Measurements from ENCODE around the gene KLHDC7B. TPM values are rescaled to one million over a fixed set of nuclear protein-coding genes. Genes with fewer than 3 reads are reported as not detected.

KLHDC7B gene
- total RNA-seq, 1 experiment from 2014 or later, result not detected

GRCh38 chr22:50569041-50569459 is 23.4 kb downstream of the KLHDC7B start:
- Mint-ChIP-seq H3K9me3 (no peaks in the 10 kb centered on the region), H3K36me3 (peaks cover 31% of the 10 kb centered on the region), H3K4me3 (no peak overlapping the region), H3K27ac (no peak overlapping the region), H3K27me3 (ENCODE audit: low read depth) (peaks cover 5% of the 10 kb centered on the region), H3K4me1 (no peaks in the 10 kb centered on the region)
- ChIA-PET CTCF (interaction anchor here (1.2 kb wide), 1 partner anchor 52 kb away, joined by 3 read pairs; no protein-coding TSS in a partner anchor), POLR2A (interaction anchor here (0.6 kb wide), 1 partner anchor 53 kb away, joined by 4 read pairs; no protein-coding TSS in a partner anchor)
- ATAC-seq, result no peak
- DNase-seq (ENCODE audit: low spot score), result no peak
- TF ChIP-seq SOX15 (CRISPR knock-in tag; IDR thresholded peaks at IDR 0.05) (no peak), NFE2L1 (CRISPR knock-in tag; IDR thresholded peaks at IDR 0.05) (no peak), IRF2 (CRISPR knock-in tag; IDR thresholded peaks at IDR 0.05; ENCODE audit: borderline replicate concordance, low read depth) (no peak), HMGA2 (CRISPR knock-in tag; IDR thresholded peaks at IDR 0.05) (no peak), TP53 (CRISPR knock-in tag; IDR thresholded peaks at IDR 0.05) (no peak), NR3C1 (CRISPR knock-in tag; conservative IDR thresholded peaks at IDR 0.05; ENCODE audit: low read depth) (no peak), ZNF138 (CRISPR knock-in tag; conservative IDR thresholded peaks at IDR 0.05) (no peak)
- TF ChIP-seq, protein P1, sequence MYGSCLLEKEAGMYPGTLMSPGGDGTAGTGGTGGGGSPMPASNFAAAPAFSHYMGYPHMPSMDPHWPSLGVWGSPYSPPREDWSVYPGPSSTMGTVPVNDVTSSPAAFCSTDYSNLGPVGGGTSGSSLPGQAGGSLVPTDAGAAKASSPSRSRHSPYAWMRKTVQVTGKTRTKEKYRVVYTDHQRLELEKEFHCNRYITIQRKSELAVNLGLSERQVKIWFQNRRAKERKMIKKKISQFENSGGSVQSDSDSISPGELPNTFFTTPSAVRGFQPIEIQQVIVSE (CRISPR knock-in tag; IDR thresholded peaks at IDR 0.05; ENCODE audit: borderline replicate concordance), result no peak

DNA sequence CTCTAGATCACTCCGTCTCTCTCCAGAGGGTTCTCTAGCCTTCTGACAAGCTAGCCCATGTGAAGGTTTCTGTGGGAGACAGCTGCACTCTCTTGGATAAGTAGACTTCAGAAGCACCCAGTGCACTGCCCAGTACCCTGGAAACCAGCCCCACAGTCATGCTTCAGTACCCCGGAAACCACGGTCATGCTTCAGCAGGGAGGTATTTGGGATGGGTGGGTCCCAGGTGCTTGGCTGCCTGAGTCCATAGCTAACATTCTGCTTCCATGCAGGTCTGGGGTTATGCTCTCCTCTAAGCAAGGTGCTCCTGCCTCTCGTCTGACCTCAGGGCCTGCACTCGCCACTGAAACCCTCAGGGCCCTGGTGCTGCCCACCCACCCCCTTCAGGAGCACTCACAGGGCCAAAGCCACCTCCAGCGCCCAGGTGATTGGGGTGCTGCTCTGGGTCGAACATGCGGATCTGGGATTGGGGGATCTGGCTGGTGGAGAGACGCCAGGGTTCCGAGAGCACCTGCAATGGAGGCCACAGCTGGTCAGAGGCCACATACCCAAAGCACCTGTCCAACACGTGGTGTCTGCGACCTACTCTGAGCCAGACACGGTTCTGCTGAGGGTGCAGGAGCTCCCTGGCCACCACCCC is 24.3 kb downstream of the KLHDC7B start:
- no peak overlapping the region for H3K4me3 Mint-ChIP-seq
- peaks cover 31% of the 10 kb centered on the region for H3K36me3 Mint-ChIP-seq
- no peaks in the 10 kb centered on the region for H3K4me1 Mint-ChIP-seq
- CTCF ChIA-PET, result interaction anchor here (1.2 kb wide), 1 partner anchor 51 kb away, joined by 3 read pairs; no protein-coding TSS in a partner anchor
- no peak for DNase-seq (ENCODE audit: low spot score)
- TF ChIP-seq ZNF671 (CRISPR knock-in tag; IDR thresholded peaks at IDR 0.05) (no peak), CTCF (IDR thresholded peaks at IDR 0.05) (no peak), TP53 (CRISPR knock-in tag; IDR thresholded peaks at IDR 0.05) (no peak), TEAD1 (CRISPR knock-in tag; IDR thresholded peaks at IDR 0.05) (no peak), NFATC4 (CRISPR knock-in tag; IDR thresholded peaks at IDR 0.05) (no peak)
- no peaks in the 10 kb centered on the region for H3K27me3 Mint-ChIP-seq (ENCODE audit: low read depth)
- no peaks in the 10 kb centered on the region for H3K9me3 Mint-ChIP-seq
- ATAC-seq, result no peak
- H3K27ac Mint-ChIP-seq, result no peak overlapping the region
- POLR2A ChIA-PET, result no interaction called here

GRCh38 chr22:50570861-50571260 is 25.2 kb downstream of the KLHDC7B start:
- no peaks in the 10 kb centered on the region for H3K9me3 Mint-ChIP-seq
- POLR2A ChIA-PET, result no interaction called here

More at GRCh38 chr22:50570861-50571260, 25.2 kb downstream of the KLHDC7B start:
- Mint-ChIP-seq H3K27me3 (ENCODE audit: low read depth) (no peaks in the 10 kb centered on the region), H3K27ac (no peak overlapping the region), H3K36me3 (peaks cover 31% of the 10 kb centered on the region), H3K4me1 (no peaks in the 10 kb centered on the region), H3K4me3 (no peak overlapping the region)
- CTCF ChIA-PET, result interaction anchor here (1.2 kb wide), 1 partner anchor 8 kb away, joined by 3 read pairs; the partner anchor contains the start of gene SYCE3
- ATAC-seq, result no peak
- no peak for DNase-seq (ENCODE audit: low spot score)
- no peak for TF ChIP-seq ETV6 (CRISPR knock-in tag; IDR thresholded peaks at IDR 0.05)
- TF ChIP-seq PRRX2 (CRISPR knock-in tag; IDR thresholded peaks at IDR 0.05), result no peak
- no peak for TF ChIP-seq TEAD1 (CRISPR knock-in tag; IDR thresholded peaks at IDR 0.05)
- TF ChIP-seq ZNF232 (CRISPR knock-in tag; IDR thresholded peaks at IDR 0.05), result no peak
- TF ChIP-seq GRHL2 (CRISPR knock-in tag; IDR thresholded peaks at IDR 0.05; ENCODE audit: insufficient replicate concordance, severe bottlenecking), result no peak
- TF ChIP-seq, protein P2, sequence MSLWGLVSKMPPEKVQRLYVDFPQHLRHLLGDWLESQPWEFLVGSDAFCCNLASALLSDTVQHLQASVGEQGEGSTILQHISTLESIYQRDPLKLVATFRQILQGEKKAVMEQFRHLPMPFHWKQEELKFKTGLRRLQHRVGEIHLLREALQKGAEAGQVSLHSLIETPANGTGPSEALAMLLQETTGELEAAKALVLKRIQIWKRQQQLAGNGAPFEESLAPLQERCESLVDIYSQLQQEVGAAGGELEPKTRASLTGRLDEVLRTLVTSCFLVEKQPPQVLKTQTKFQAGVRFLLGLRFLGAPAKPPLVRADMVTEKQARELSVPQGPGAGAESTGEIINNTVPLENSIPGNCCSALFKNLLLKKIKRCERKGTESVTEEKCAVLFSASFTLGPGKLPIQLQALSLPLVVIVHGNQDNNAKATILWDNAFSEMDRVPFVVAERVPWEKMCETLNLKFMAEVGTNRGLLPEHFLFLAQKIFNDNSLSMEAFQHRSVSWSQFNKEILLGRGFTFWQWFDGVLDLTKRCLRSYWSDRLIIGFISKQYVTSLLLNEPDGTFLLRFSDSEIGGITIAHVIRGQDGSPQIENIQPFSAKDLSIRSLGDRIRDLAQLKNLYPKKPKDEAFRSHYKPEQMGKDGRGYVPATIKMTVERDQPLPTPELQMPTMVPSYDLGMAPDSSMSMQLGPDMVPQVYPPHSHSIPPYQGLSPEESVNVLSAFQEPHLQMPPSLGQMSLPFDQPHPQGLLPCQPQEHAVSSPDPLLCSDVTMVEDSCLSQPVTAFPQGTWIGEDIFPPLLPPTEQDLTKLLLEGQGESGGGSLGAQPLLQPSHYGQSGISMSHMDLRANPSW (CRISPR knock-in tag; conservative IDR thresholded peaks at IDR 0.05; ENCODE audit: low read depth), result no peak
- TF ChIP-seq TCF7 (CRISPR knock-in tag; IDR thresholded peaks at IDR 0.05; ENCODE audit: low read depth), result no peak
- TF ChIP-seq, protein P3, sequence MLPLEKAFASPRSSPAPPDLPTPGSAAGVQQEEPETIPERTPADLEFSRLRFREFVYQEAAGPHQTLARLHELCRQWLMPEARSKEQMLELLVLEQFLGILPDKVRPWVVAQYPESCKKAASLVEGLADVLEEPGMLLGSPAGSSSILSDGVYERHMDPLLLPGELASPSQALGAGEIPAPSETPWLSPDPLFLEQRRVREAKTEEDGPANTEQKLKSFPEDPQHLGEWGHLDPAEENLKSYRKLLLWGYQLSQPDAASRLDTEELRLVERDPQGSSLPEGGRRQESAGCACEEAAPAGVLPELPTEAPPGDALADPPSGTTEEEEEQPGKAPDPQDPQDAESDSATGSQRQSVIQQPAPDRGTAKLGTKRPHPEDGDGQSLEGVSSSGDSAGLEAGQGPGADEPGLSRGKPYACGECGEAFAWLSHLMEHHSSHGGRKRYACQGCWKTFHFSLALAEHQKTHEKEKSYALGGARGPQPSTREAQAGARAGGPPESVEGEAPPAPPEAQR (CRISPR knock-in tag; IDR thresholded peaks at IDR 0.05), result no peak
